DND-41 (cell line): Measurements from ENCODE around the gene TK2.

Experiments used
- CTCF ChIP-seq: IDR thresholded peaks from 2 replicates; pipeline ENCODE4 v1.5.1; 2012; ENCODE audit warnings: borderline replicate concordance, low read length, moderate library complexity, mild to moderate bottlenecking; ENCODE audit not compliant: poor library complexity, severe bottlenecking; ENCODE audit errors: extremely low read depth
- EZH2 ChIP-seq: IDR thresholded peaks from 3 replicates; pipeline ENCODE4 v1.6.1; 2012; ENCODE audit warnings: borderline replicate concordance, low read depth, mild to moderate bottlenecking, moderate library complexity, low read length, inconsistent platforms; ENCODE audit not compliant: severe bottlenecking

- TF ChIP-seq CTCF (no peak), EZH2 (no peak)
Observed at GRCh38 chr16:66587881-66588600, 38.1 kb upstream of the TK2 start.
